ENCODE measurements around the gene SND1. TPM values are rescaled to one million over a fixed set of nuclear protein-coding genes. Genes with fewer than 3 reads are reported as not detected.

The SND1 gene
- total and polyA plus RNA-seq, 2 donors (not counting 1 experiment from before 2014, with no cell fraction given) = 137 to 174 TPM

DNA sequence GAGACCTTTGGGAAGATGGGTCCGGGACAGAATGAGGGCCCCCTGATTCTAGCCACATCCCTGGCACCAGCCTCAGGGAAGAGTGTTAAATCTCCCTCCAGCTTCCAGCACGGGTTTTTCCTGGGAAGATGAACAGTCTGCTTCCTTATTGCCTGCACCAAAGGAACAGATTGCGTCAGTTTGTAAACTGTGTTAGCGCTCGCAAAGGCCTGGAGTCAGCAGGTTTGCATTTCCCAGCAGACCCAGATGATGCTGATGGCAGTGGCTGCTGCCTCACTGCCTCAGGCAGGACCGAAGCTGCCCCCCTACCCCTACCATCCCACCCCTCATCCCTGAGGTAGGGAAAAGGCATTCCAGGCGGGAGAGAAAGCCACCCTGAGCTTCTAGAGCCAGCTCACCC, 413.9 kb downstream of the SND1 start:
- H3K4me1 ChIP-seq (ENCODE audit: control insufficient read depth, extremely low read depth, insufficient read depth, low read length) = no peaks in the 10 kb centered on the region
- H3K9me3 ChIP-seq (ENCODE audit: control insufficient read depth, insufficient read depth, low read depth, low read length) = no peaks in the 10 kb centered on the region
- no peak overlapping the region for H3K9ac ChIP-seq (ENCODE audit: insufficient read depth, low read length)
- no peak for TF ChIP-seq CTCF (conservative IDR thresholded peaks at IDR 0.05 in 1 of 2, IDR thresholded peaks at IDR 0.05 in 1 of 2; ENCODE audit: low read depth in 1 of 2, low read length in 2 of 2)
- TF ChIP-seq EZH2 (IDR thresholded peaks at IDR 0.05; ENCODE audit: low read length, missing control alignments) = no peak
- no peak overlapping the region for H3K27ac ChIP-seq (ENCODE audit: insufficient read depth, low read length)
- H3K4me2 ChIP-seq (ENCODE audit: extremely low read depth, insufficient read depth, low read length) = no peak overlapping the region
- peak in 1 of 2 donors; percentile 16 for DNase-seq (ENCODE audit: low read depth in 2 of 2)
- H4K20me1 ChIP-seq (ENCODE audit: control insufficient read depth, extremely low read depth, insufficient read depth, low read length) = no peaks in the 10 kb centered on the region
- no peaks in the 10 kb centered on the region for H3K79me2 ChIP-seq (ENCODE audit: control insufficient read depth, insufficient read depth, low read length)
- no peak overlapping the region for H2AFZ ChIP-seq (ENCODE audit: low read length)
- no peak overlapping the region for H3K4me3 ChIP-seq (replicated peaks in 1 of 4; ENCODE audit: control extremely low read depth in 1 of 4, insufficient read depth in 1 of 4, low read depth in 3 of 4, low read length in 4 of 4)
- H3K27me3 ChIP-seq (ENCODE audit: control insufficient read depth, insufficient read depth, low read length) = no peaks in the 10 kb centered on the region
- no peaks in the 10 kb centered on the region for H3K36me3 ChIP-seq (ENCODE audit: control insufficient read depth, insufficient read depth, low read length)

GRCh38 chr7:128066395-128066794, 414.4 kb downstream of the SND1 start:
- Histone ChIP-seq H3K79me2 (ENCODE audit: control insufficient read depth, insufficient read depth, low read length) (no peaks in the 10 kb centered on the region), H3K27ac (ENCODE audit: insufficient read depth, low read length) (no peak overlapping the region), H3K9ac (ENCODE audit: insufficient read depth, low read length) (no peak overlapping the region), H3K4me1 (ENCODE audit: control insufficient read depth, extremely low read depth, insufficient read depth, low read length) (no peaks in the 10 kb centered on the region), H3K4me2 (ENCODE audit: extremely low read depth, insufficient read depth, low read length) (no peak overlapping the region), H2AFZ (ENCODE audit: low read length) (no peak overlapping the region), H3K36me3 (ENCODE audit: control insufficient read depth, insufficient read depth, low read length) (no peaks in the 10 kb centered on the region), H3K9me3 (ENCODE audit: control insufficient read depth, insufficient read depth, low read depth, low read length) (no peaks in the 10 kb centered on the region), H4K20me1 (ENCODE audit: control insufficient read depth, extremely low read depth, insufficient read depth, low read length) (no peaks in the 10 kb centered on the region), H3K27me3 (ENCODE audit: control insufficient read depth, insufficient read depth, low read length) (no peaks in the 10 kb centered on the region), H3K4me3 (replicated peaks in 1 of 4; ENCODE audit: control extremely low read depth in 1 of 4, insufficient read depth in 1 of 4, low read depth in 3 of 4, low read length in 4 of 4) (no peak overlapping the region)
- no peak for DNase-seq (ENCODE audit: low read depth in 2 of 2)
- TF ChIP-seq EZH2 (IDR thresholded peaks at IDR 0.05; ENCODE audit: low read length, missing control alignments) = no peak
- TF ChIP-seq CTCF (conservative IDR thresholded peaks at IDR 0.05 in 1 of 2, IDR thresholded peaks at IDR 0.05 in 1 of 2; ENCODE audit: low read depth in 1 of 2, low read length in 2 of 2) = no peak

- Histone ChIP-seq H3K4me1 (ENCODE audit: control insufficient read depth, extremely low read depth, insufficient read depth, low read length) (no peaks in the 10 kb centered on the region), H3K9ac (ENCODE audit: insufficient read depth, low read length) (no peak overlapping the region), H3K79me2 (ENCODE audit: control insufficient read depth, insufficient read depth, low read length) (no peaks in the 10 kb centered on the region), H3K9me3 (ENCODE audit: control insufficient read depth, insufficient read depth, low read depth, low read length) (no peaks in the 10 kb centered on the region), H3K4me3 (replicated peaks in 1 of 4; ENCODE audit: control extremely low read depth in 1 of 4, insufficient read depth in 1 of 4, low read depth in 3 of 4, low read length in 4 of 4) (no peak overlapping the region), H2AFZ (ENCODE audit: low read length) (no peak overlapping the region), H3K27ac (ENCODE audit: insufficient read depth, low read length) (no peak overlapping the region), H3K36me3 (ENCODE audit: control insufficient read depth, insufficient read depth, low read length) (no peaks in the 10 kb centered on the region), H3K27me3 (ENCODE audit: control insufficient read depth, insufficient read depth, low read length) (no peaks in the 10 kb centered on the region), H4K20me1 (ENCODE audit: control insufficient read depth, extremely low read depth, insufficient read depth, low read length) (no peaks in the 10 kb centered on the region), H3K4me2 (ENCODE audit: extremely low read depth, insufficient read depth, low read length) (no peak overlapping the region)
- DNase-seq (ENCODE audit: low read depth in 2 of 2) = no peak
- TF ChIP-seq CTCF (conservative IDR thresholded peaks at IDR 0.05 in 1 of 2, IDR thresholded peaks at IDR 0.05 in 1 of 2; ENCODE audit: low read depth in 1 of 2, low read length in 2 of 2) (peak in 1 of 2 donors; percentile 12), EZH2 (IDR thresholded peaks at IDR 0.05; ENCODE audit: low read length, missing control alignments) (no peak)
Measured at GRCh38 chr7:128066858-128067257, 414.9 kb downstream of the SND1 start.
